GM12874 (cell line): ENCODE measurements around the gene MYH1.

ENCODE experiments used
- TF ChIP-seq, protein P1 (sequence below): IDR thresholded peaks from 2 replicates; pipeline ENCODE4 v1.5.1; 2011; ENCODE audit warnings: low read depth, mild to moderate bottlenecking, control low read depth, low read length, moderate library complexity; ENCODE audit not compliant: insufficient read depth

MYH1 gene

DNA sequence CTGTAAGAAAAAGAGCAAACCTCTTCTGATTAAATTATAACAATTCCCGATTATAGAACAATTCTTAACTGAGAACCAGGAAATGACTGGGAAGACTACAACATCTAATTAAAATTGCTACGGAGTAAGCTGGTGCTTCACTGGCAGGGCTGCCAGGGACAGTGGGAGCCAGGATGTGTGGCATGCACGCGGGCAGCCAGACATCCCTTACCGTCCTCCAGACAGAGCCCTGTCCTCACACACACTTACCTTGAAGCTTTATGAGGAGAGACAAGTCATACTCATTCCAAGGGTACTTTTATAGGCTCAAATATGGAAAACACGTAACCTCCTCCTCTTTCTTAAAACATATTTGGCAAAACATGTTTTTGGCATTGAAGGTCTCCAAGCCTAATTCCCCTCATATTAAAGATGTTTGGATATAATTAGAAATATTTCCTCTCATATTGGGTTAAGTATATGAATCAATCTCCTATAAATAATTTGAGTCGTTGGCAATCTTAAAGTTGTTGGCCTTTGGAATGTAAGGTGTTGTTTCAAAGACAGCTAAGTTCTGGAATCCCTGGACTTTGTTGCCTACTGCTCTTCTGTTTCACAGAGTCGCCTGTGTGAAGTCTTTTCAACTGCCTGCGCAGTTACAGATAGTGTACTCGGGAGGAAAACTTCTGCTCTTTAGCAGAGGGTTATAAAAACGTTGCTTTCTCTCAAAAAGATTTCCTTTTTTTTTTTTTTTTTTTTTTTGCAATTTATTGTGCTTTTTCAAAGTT lies at the start of gene MYH1:
Gene MYH1, minus strand, starts transcription at position 272 of the 767 bp plus-strand sequence. CDS start 1,900 bp downstream, outside the sequence.
- TF ChIP-seq, protein P1, sequence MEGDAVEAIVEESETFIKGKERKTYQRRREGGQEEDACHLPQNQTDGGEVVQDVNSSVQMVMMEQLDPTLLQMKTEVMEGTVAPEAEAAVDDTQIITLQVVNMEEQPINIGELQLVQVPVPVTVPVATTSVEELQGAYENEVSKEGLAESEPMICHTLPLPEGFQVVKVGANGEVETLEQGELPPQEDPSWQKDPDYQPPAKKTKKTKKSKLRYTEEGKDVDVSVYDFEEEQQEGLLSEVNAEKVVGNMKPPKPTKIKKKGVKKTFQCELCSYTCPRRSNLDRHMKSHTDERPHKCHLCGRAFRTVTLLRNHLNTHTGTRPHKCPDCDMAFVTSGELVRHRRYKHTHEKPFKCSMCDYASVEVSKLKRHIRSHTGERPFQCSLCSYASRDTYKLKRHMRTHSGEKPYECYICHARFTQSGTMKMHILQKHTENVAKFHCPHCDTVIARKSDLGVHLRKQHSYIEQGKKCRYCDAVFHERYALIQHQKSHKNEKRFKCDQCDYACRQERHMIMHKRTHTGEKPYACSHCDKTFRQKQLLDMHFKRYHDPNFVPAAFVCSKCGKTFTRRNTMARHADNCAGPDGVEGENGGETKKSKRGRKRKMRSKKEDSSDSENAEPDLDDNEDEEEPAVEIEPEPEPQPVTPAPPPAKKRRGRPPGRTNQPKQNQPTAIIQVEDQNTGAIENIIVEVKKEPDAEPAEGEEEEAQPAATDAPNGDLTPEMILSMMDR, result no peak

DNA sequence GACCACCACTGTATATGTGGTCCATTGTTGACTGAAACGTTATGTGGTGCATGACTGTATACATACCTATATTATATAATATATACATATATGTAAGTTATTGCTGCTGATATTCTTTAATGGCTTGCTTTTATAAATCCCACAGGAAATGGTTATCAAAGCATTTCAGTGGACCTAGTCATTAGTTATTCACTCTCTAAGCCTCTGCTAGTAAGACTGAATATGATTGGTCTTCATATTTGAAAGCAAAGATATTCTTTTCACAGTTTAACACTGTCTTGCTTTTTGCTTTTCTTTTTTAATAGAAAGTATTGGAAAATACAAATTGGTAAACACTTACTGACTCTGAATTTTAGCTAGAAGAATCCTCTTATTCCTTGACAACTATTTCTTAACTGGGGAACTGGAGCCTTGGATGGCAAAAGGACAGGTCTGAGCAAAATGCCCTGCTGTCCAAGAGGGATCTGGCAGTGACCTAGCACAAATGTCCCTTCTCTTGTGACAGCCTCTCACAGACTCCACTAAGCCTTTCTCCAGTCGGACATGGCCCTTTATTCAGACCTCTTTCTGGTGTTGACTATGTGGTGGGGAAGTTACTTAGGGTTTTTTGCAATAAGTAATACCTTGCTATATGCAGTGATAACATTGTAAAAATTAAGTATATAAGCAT lies 45.8 kb upstream of the MYH1 start:
- TF ChIP-seq, protein P1, result no peak

DNA sequence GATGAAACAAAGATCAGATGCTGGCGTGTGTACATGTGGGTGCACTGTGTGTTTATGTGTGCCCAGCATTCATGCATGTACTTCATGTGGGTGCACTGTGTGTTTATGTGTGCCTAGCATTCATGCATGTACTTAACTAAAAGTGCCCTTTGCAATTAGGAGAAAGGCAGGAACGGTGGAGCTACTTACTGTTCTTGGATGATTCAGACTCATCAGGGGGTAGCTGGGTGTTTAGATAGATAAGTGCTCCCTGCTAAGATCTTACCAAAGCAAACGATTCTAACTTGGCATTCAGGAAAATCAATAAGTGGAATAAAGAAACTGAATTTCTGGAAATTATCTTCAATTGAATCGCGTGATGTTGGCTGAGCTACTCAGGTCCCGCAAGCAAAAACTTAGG lies 39.7 kb upstream of the MYH1 start:
- TF ChIP-seq, protein P1, result no peak

DNA sequence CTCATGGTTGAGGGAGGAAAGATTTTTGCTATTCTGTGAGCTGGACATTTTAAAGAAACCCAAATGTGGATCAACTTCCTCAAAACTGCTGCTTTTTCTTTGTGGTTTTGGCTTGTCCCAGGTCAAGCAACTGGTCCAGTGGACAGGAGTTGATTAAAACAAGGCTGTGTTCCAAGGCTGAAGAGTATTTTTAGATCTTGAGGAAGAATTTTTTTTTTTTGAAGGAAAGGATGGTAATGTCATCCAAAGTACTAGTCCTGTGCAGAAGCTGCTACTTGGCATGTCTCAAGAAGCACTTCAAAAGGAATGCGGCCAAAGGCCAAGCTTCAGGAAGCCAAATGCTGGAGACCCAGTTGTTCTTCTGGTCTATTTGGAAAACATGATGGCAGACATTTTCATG lies 39.1 kb upstream of the MYH1 start:
- TF ChIP-seq, protein P1, result no peak

DNA sequence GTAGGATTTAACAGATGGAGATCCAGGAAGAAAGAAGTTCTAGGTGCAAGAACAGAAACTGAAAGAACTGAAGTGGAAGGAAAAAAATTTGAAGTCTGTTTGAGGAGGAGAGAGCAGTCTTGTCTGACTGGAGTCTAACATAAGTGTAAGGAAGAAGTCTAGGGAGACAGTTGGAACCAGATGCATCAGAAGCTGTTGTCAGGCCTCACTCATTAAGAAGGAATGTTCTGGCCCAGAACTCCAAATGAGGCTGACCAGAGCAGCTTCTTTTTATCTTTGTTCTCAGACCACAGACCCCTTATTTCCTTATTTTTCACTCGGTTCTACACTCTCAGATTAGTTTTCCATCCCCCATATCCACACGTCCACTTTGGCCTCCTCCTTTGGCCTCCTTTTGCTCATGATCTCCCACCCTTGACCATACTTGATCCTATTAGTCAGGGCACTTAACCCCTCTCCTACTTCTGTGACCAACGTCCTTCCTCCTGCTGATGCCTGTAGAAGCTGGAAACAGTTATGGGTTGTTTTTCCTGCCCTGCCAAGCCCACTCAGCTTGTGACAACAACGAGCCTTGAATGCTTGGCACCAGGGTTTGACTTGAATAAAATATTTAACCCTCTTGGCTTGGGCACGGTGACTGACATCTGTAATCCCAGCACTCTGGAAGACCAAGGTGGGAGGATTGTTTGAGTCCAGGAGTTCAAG lies 38.1 kb upstream of the MYH1 start:
- TF ChIP-seq, protein P1, result no peak

DNA sequence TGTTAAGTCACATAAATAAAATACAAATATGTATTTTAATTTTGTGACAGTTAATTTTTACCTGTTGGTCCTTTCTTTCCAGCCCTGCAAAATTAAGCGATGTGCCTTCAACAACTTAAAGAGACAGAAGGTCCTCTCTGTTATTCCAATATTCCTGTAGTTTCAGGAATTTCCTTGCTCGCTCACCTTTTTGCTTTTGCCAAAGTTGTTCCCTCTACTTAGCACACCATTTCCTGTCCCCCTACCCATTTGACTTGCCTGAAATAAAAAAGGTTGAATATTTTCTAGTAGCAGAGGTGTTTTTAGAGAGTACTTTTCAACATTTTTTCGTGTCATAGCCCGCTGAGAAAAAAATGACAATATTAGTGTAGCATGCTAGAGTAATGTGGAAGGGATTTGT lies 31.7 kb upstream of the MYH1 start:
- TF ChIP-seq, protein P1, result no peak

DNA sequence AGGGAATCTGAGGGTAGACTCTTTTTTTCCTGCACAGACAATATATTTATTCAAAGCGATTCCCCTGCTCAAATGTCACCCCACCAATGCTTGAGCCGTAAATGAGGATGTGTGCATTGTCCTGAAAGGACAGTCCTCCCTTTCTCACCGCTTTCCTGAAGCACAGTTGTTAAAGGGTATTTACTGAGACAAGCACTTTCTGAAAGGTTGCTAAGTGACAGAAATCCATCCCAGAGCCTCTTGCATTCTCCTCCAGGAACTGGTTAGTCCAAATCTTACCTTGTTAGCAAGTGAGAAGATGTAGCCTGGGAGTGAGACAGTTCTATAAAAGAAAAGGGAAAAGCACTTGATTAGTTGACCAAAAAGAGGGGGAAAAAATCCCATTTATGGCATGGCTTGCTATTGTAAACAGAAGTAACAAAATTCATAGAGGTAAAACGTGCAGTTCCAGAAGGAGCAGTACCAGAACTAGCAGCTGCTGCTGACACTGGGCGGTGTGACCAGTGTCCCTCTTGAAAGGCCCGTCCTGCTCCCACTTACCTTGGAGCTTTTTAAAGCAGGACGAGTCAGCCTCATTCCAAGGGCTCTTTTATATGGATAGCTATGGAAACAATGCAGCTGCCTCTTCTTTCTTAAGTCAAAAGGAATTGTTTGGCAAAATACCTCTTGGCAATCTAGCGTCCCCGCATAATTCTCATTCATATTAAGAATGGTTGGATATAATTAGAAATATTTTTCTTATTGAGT lies 30.9 kb upstream of the MYH1 start, which contains the start of gene MYH2:
Gene MYH2, minus strand, starts transcription at position 563 of the 747 bp plus-strand sequence. CDS start 1,738 bp downstream, outside the sequence.
- TF ChIP-seq, protein P1, result no peak
